Nucleus accumbens (tissue), 56 donors: ENCODE measurements around the gene PTPRK.
A peak's percentile ranks its signal among the peaks of the same experiment; 100 is the strongest.

Source experiments
- DNase-seq, 56 donors: peaks; one replicate each; lab custom pipeline; 2025; lab: John Stamatoyannopoulos, UW

Gene PTPRK

GRCh38 chr6:128517124-128517523, 3.3 kb downstream of the PTPRK start:
- DNase-seq: no peak

GRCh38 chr6:128516514-128516898, 3.9 kb downstream of the PTPRK start:
- peak in 1 of 56 donors; percentile 36 for DNase-seq

- no peak for DNase-seq
Observed at GRCh38 chr6:128515550-128516513, 4.6 kb downstream of the PTPRK start.

GRCh38 chr6:128513878-128514277, 6.5 kb downstream of the PTPRK start:
- DNase-seq: no peak

GRCh38 chr6:128512296-128512695, 8.1 kb downstream of the PTPRK start:
- no peak for DNase-seq

- DNase-seq: no peak
Observed at GRCh38 chr6:128511506-128511905, 8.9 kb downstream of the PTPRK start.

GRCh38 chr6:128509709-128510108, 10.7 kb downstream of the PTPRK start:
- no peak for DNase-seq

- DNase-seq: peak in 18 of 56 donors; percentile 15 to 65 (median 42)
Observed at GRCh38 chr6:128508588-128509296, 11.7 kb downstream of the PTPRK start.

- DNase-seq: peak in 1 of 56 donors; percentile 38
Observed at GRCh38 chr6:128507337-128508310, 12.8 kb downstream of the PTPRK start.

- DNase-seq: no peak
Observed at GRCh38 chr6:128505603-128506002, 14.8 kb downstream of the PTPRK start.

- DNase-seq: no peak
Observed at GRCh38 chr6:128504003-128504654, 16.3 kb downstream of the PTPRK start.

- DNase-seq: no peak
Observed at GRCh38 chr6:128500749-128501600, 19.4 kb downstream of the PTPRK start.

GRCh38 chr6:128500014-128500413, 20.4 kb downstream of the PTPRK start:
- DNase-seq: no peak

- no peak for DNase-seq
Observed at GRCh38 chr6:128499079-128499731, 21.2 kb downstream of the PTPRK start.

- DNase-seq: no peak
Observed at GRCh38 chr6:128498234-128498633, 22.2 kb downstream of the PTPRK start.

- no peak for DNase-seq
Observed at GRCh38 chr6:128495536-128496333, 24.7 kb downstream of the PTPRK start.

- DNase-seq: no peak
Observed at GRCh38 chr6:128494440-128494839, 26.0 kb downstream of the PTPRK start.

GRCh38 chr6:128493877-128494276, 26.5 kb downstream of the PTPRK start:
- no peak for DNase-seq
